Measurements from ENCODE around the gene LRSAM1. TPM values are rescaled to one million over a fixed set of nuclear protein-coding genes. Genes with fewer than 3 reads are reported as not detected.

LRSAM1 gene
- total RNA-seq, 1 experiment from 2014 or later: 5.7 TPM

- no peak for DNase-seq (ENCODE audit: low spot score)
Observed at GRCh38 chr9:127550751-127551150, 99.4 kb downstream of the LRSAM1 start.

Other genes starting within 250 kb of the LRSAM1 start
- 0.21 and 1.1 TPM in 2 replicates for gene GARNL3, start 186.7 kb upstream of the LRSAM1 start, total RNA-seq (2014; rRNA removed; shearing (Covaris generic))
- gene SLC2A8, start 54.3 kb upstream of the LRSAM1 start, total RNA-seq (2014; rRNA removed; shearing (Covaris generic)): 8.4 and 8.7 TPM in 2 replicates
- gene ZNF79, start 27.1 kb upstream of the LRSAM1 start, total RNA-seq (2014; rRNA removed; shearing (Covaris generic)): 6.1 and 7.0 TPM in 2 replicates
- gene RPL12, start 104 bp upstream of the LRSAM1 start, total RNA-seq (2014; rRNA removed; shearing (Covaris generic)): 2,219 and 2,463 TPM in 2 replicates
- gene STXBP1, start 160.8 kb downstream of the LRSAM1 start, total RNA-seq (2014; rRNA removed; shearing (Covaris generic)): 7.2 and 18.8 TPM in 2 replicates